ENCODE data around the gene SEMA6A. TPM values are rescaled to one million over a fixed set of nuclear protein-coding genes. Genes with fewer than 3 reads are reported as not detected.
"Not testable (repeated sequence)": the region's sequence is repeated elsewhere in the genome, so short reads cannot be mapped to it uniquely, and the experiment has no call there.

The SEMA6A gene
- total RNA-seq, 2 experiments from 2014 or later = not detected

GRCh38 chr5:116553366-116553765 is 21.3 kb downstream of the SEMA6A start:
- no peak overlapping the region for H3K4me3 Mint-ChIP-seq

GRCh38 chr5:116550082-116550481 is 24.5 kb downstream of the SEMA6A start:
- peaks cover 4% of the 10 kb centered on the region for H3K9me3 Mint-ChIP-seq
- no peak overlapping the region for H3K4me3 Mint-ChIP-seq
- H3K36me3 Mint-ChIP-seq (ENCODE audit: low read depth) = no peaks in the 10 kb centered on the region
- DNase-seq (no peak), ATAC-seq (no peak)
- no peak for TF ChIP-seq CTCF (IDR thresholded peaks at IDR 0.05)
- H3K27me3 Mint-ChIP-seq = no peaks in the 10 kb centered on the region
- intact Hi-C loops (cut with micrococcal nuclease) = no loop called here
- POLR2A ChIA-PET = no interaction called here
- H3K4me1 Mint-ChIP-seq (ENCODE audit: low read depth) = no peaks in the 10 kb centered on the region
- CTCF ChIA-PET = no interaction called here
- H3K27ac Mint-ChIP-seq = no peak overlapping the region

More at GRCh38 chr5:116553366-116553765, 21.3 kb downstream of the SEMA6A start:
- H3K9me3 Mint-ChIP-seq = no peaks in the 10 kb centered on the region
- no peak overlapping the region for H3K27ac Mint-ChIP-seq
- no peaks in the 10 kb centered on the region for H3K4me1 Mint-ChIP-seq (ENCODE audit: low read depth)
- TF ChIP-seq CTCF (IDR thresholded peaks at IDR 0.05) = no peak
- no peaks in the 10 kb centered on the region for H3K27me3 Mint-ChIP-seq
- CTCF ChIA-PET = no interaction called here
- no peaks in the 10 kb centered on the region for H3K36me3 Mint-ChIP-seq (ENCODE audit: low read depth)
- DNase-seq (no peak), ATAC-seq (no peak)
- POLR2A ChIA-PET = no interaction called here
- intact Hi-C loops (cut with micrococcal nuclease) = no loop called here

GRCh38 chr5:116546743-116547124 is 27.9 kb downstream of the SEMA6A start:
- H3K9me3 Mint-ChIP-seq = peaks cover 10% of the 10 kb centered on the region
- CTCF ChIA-PET = interaction anchor here (1.7 kb wide), 1 partner anchor 23 kb away, joined by 3 read pairs; no protein-coding TSS in a partner anchor
- DNase-seq (no peak), ATAC-seq (no peak)
- H3K27ac Mint-ChIP-seq = no peak overlapping the region
- no peaks in the 10 kb centered on the region for H3K4me1 Mint-ChIP-seq (ENCODE audit: low read depth)
- no peaks in the 10 kb centered on the region for H3K27me3 Mint-ChIP-seq
- POLR2A ChIA-PET = no interaction called here
- no peaks in the 10 kb centered on the region for H3K36me3 Mint-ChIP-seq (ENCODE audit: low read depth)
- no peak overlapping the region for H3K4me3 Mint-ChIP-seq
- TF ChIP-seq CTCF (IDR thresholded peaks at IDR 0.05) = no peak
- intact Hi-C loops (cut with micrococcal nuclease) = no loop called here

GRCh38 chr5:116546033-116546742 is 28.4 kb downstream of the SEMA6A start:
- Mint-ChIP-seq H3K4me1 (ENCODE audit: low read depth) (no peaks in the 10 kb centered on the region), H3K9me3 (peaks cover 10% of the 10 kb centered on the region), H3K27me3 (no peaks in the 10 kb centered on the region), H3K4me3 (no peak overlapping the region), H3K36me3 (ENCODE audit: low read depth) (no peaks in the 10 kb centered on the region), H3K27ac (no peak overlapping the region)
- DNase-seq (no peak), ATAC-seq (no peak)
- intact Hi-C loops (cut with micrococcal nuclease) = no loop called here
- POLR2A ChIA-PET = no interaction called here
- TF ChIP-seq CTCF (IDR thresholded peaks at IDR 0.05) = no peak
- CTCF ChIA-PET = interaction anchor here (1.7 kb wide), 1 partner anchor 22 kb away, joined by 3 read pairs; no protein-coding TSS in a partner anchor

- not testable (repeated sequence) for ATAC-seq; H3K4me1 Mint-ChIP-seq (ENCODE audit: low read depth)
Measured at GRCh38 chr5:116545465-116545864, 29.2 kb downstream of the SEMA6A start.

More at GRCh38 chr5:116545465-116545864, 29.2 kb downstream of the SEMA6A start:
- H3K4me3 Mint-ChIP-seq; DNase-seq; H3K36me3 Mint-ChIP-seq (ENCODE audit: low read depth); H3K27ac Mint-ChIP-seq; H3K27me3 Mint-ChIP-seq; intact Hi-C loops (cut with micrococcal nuclease); CTCF ChIA-PET; POLR2A ChIA-PET: not testable (repeated sequence)
- peaks cover 10% of the 10 kb centered on the region for H3K9me3 Mint-ChIP-seq
